Fibroblast of peridontal ligament (primary cell): ENCODE data around the gene TMEM145.

Experiments
- DNase-seq: peaks from one replicate; pipeline ENCODE4 v3.0.0-alpha.2; 2010; ENCODE audit errors: extremely low read depth

TMEM145 gene

DNA sequence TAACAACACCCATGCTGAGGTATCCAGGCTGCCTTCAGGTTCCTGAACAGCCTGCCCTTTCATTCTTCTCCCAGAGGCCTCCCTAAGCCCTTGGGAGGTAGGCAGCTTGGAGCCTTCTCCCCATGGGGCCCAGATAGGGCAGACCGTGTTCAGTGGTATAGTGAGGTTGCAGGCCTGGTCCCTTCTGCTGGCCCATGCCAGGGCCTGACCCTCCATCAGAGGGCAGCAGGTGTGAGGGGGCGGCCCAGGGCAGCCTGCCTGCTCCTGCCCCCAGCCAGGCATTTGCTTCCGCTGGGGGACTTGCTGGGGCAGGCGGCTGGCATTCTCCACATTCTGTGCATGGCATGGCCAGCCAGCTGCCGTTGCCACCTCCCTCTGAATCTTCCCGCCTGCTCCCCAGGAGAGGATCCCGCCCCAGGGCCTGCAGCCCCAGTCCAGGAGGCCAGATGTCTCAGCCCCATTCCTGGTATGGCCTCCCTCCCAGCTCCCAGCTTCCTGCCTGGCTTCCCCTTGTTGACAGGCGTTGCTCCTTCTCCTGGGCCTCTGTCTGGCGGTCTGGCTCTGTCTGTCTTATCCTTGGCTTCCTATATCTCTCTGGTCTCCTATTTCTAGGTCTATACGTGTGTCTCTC, 35.2 kb upstream of the TMEM145 start:
- DNase-seq: no peak

DNA sequence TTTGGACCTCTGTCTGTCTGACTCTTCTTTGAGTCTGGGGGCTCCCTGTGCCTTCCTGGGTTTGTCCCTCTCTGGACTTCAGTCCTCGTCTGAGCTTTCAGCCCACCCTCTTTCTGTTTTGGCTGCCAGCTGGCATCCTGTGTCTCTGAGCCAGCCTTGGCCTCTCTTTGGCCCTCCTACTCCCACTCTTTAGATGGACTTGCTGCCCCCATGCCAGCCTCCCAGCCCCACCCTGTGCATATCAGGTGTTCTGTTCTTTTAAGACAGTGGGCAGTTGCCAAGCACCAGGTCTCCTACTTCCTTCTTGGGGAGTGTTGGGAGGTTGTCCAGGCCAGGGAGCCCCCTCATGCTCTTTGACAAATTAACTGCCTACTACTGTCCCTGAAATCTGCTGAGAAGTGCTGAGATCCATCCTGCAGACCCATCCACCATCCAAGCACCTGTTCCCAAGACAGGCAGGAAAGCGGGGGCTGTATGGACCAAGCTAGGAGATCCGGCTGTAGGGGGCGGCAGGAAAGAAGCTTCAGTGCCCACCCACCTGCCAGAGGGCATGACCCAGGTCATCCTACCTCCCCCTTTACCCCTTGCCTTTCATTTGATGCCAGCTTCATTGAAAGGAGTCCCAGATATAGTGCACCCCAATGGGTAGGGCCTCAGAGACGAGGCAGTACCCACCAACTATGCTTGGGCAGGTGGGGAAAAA, 34.5 kb upstream of the TMEM145 start:
- no peak for DNase-seq

DNA sequence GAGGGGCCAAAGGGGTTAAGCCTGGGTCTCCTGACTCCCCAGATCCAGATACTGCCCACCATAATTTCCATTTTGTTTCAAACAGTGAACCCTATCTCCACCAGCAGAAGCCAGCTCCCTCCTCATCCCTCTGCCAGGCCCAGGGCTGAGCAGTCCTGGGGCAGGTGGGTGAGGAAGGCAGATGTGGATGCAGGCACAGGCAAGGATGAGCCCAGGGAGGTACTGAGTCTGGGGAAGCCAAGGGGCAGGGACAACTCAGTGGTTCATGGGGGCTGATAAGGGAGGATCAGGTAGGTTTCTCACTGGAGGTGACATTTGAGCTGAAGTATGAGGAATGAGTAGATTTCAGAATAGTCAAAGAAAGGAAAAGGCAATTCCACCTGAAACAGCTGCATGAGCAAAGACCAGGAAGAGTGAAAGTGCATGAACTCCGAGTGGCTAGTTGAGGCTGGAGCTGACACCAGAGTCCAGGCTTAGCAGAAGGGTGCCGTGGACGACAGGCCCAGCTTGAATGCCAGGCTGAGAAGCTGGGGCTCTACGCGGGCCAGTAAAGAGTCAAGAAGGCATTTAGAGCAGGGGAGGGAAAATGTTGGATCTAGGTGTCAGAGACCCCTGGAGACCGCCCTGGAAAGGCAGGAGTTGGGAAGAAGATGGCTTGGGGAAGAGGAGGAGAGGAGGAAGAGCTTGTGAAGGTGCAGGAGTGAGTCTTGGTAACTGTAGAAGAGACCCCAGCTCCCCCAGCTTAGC, 33.8 kb upstream of the TMEM145 start:
- no peak for DNase-seq

- DNase-seq: peak; percentile 85
Observed at GRCh38 chr19:42279902-42280814, 33.0 kb upstream of the TMEM145 start.

DNA sequence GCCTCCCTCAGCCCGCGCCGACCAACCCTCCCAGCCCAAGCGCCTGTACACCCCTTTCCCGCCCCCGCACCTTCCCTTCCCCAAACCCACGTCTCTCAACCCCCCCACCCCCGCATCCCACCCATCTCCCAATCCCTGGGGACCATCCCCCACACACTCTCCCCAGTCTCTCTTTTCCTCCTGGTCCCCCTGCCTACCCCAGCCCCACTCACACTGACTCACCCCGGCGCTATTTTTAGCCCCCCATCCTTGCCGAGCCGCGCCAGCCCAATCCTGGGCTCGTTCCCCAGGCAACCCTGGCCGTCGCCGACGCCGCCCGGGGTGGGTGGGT, 32.3 kb upstream of the TMEM145 start:
- no peak for DNase-seq

DNA sequence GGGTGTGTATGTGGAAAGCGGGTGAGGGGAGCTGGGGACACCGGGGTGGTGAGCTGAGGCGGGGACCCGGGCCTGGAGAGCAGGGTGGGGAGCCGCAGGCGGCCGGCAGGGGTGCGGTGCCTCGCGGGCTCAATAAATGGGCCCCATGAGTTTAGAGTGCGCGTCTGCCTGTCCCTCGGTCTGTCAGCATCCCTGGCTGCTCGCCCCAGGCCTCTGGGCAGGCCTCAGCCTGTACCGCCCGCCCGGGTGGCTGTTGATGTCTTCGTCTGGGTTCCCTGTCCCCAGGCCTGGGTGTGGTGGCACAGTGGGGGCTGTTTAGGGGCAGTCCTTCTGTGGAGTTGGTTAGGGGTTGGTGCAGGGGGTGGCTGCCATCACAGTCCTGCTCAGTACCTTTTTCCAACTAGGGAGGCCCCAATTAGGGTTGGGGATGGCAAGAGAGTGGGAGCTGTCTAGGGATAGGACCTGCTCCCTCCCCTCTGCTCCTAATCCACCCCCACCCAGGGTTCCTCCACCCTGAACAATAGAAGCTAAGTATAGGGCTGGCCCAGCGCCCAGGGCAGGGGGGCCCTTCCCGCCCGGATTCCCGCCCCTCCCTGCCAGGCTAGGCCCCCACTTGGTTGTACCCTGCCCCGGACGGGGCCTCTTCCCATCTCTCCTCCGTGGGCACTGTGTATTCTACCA, 31.8 kb upstream of the TMEM145 start:
- no peak for DNase-seq

DNA sequence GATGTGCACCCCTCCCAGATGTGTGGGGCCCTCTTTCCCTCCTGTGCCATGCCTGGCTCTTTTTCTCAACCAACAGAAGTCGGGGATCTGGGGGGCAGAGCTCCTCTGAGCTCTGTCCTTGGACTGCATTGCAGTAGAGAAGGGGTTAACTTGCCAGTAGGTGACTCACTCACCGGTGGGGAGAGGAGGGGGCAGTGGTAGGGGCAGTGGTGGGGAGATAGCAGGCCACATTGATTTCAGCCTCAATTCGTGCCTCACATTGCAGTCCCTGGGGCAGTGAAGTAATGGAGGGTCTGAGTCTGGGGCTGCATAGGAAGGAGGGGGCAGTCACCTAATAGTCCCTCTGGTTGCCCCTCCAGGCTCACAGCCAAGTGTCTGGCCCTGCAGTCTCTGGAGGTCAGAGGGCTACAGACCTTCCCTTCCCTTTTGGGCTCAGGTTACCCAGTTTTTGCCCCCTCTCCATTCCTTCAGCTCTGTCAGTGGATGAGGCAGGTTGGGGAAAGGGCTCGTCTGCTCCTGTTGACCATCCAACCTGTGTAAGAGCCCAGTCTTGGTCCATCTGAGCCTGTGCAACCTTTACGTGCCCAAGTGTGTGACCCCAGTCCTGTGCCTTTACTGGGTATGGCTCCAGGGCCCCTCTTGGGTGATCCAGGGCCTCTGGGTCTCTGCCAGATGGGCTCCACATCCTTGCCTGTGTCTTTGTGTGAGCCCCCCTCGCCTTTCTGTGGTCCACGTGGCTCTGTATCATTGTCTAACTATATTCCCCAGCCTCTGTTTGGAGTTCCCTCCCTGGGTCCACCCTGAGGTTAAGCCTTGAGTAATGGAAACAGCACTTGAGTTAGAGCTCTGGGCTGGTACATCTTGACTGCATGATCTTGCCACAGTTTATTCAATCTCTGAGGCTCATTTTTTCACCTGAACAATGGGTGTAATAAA, 31.0 kb upstream of the TMEM145 start:
- peak; percentile 49 for DNase-seq

DNA sequence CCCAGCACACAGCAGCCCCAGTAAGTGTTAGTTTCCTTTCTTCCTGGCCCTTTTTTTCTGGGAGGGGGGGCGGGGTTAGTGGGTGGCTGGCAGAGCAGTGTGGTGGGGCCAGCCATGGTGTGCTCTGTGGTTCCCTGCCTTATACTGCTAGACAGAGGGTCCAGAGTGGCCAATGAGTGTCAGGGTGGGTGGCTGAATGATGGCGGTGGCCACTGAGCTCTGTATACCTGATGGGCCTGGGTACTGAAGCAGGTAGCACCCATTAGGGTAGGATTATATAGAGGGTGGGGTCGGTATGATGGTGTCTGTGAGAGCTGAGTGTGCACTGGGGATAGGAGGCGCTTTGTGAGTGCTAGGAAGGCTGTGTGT, 30.3 kb upstream of the TMEM145 start:
- DNase-seq: no peak

- peak; percentile 83 for DNase-seq
Observed at GRCh38 chr19:42283188-42284065, 29.7 kb upstream of the TMEM145 start.

DNA sequence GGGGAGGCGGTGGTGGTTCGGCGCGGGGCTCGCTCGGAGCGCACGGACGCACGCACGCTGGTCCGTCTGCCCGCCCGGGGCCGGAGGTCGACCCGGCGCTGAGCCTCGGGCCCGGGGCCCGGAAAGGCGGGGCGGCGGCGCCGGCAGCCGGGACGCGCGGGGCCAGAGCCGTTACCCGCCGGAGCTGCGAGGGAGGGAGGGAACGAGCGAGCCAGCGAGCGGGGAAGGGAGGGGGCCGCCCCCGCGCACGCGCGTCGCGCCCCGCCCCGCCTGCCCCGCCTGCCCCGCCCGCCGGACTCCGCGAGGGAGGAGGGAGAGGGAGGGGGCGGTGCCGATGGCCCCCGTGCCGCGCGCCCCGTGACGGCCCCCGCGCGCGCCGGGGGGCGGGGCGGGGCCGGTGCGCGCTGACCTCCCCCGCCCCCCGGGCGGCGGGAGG, 29.0 kb upstream of the TMEM145 start:
- peak; percentile 61 for DNase-seq

GRCh38 chr19:42284591-42285341, 28.3 kb upstream of the TMEM145 start:
- DNase-seq: no peak

GRCh38 chr19:42285541-42285941, 27.6 kb upstream of the TMEM145 start:
- DNase-seq: no peak

- no peak for DNase-seq
Observed at GRCh38 chr19:42285988-42286348, 27.1 kb upstream of the TMEM145 start.

DNA sequence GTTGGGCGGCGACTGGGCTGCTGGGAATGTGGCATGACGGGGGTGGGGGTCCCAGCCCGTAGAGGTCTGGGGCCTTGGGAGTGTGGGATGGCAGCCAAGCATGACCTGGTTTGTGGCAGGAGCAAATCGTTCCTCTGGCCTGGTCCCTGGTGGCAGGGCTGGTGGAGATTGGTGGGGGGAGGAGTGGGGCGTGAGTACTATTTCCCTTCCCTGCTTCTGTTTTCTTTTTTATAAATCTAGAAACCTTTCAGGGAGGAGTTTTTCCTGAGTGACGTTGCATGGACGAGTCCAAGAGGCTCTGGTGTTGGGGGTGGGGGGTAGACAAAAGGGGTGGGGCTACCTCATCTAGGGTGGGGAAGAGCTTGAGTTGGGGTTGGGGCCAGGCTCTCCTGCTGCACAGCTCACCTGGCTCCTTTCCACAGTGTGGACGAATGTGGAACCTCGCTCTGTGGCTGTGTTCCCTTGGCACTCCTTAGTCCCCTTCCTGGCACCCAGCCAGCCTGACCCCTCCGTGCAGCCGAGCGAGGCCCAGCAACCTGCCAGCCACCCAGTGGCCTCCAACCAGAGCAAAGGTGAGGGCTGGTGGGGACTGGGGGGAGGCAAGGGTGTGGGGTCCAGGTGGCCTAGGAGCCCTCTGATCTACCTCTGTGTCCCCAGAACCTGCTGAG, 26.6 kb upstream of the TMEM145 start:
- no peak for DNase-seq

DNA sequence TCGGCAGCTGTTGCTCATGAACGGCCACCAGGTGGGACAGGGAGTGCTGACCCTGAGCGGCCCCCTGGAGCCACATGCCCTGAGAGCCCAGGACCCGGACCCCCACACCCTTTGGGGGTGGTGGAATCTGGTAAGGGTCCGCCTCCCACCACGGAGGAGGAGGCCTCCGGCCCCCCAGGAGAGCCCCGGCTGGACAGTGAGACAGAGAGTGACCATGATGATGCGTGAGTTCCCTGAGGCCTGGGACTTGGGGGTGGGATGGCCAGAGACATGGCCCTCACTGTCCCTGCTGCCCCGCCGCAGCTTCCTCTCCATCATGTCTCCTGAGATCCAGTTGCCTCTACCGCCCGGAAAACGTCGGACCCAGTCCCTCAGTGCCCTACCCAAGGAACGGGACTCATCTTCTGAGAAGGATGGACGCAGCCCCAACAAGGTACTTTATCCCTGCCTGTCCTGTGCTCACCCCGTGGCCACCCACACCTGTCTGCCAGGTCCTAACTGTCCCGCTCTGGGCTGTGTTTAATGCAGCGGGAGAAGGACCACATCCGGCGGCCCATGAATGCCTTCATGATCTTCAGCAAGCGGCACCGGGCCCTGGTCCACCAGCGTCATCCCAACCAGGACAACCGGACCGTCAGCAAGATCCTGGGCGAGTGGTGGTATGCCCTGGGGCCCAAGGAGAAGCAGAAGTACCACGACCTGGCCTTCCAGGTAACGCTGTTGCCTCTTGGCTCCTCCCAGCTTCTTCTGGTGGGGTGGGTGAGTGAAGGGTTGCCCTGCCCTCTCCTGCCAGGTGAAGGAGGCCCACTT, 25.9 kb upstream of the TMEM145 start:
- DNase-seq: no peak

DNA sequence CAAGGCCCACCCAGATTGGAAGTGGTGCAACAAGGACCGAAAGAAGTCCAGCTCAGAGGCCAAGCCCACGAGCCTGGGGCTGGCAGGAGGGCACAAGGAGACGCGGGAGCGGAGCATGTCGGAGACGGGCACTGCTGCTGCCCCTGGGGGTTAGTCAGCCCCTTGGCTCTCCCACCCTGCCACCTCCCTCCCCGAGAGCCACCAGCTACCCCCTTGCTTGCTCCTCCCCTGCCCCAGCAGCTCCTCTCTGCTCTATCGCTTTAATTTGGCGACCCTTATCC, 25.3 kb upstream of the TMEM145 start:
- DNase-seq: no peak

- no peak for DNase-seq
Observed at GRCh38 chr19:42288387-42288786, 24.7 kb upstream of the TMEM145 start.
